ENCODE data around the gene CPLX1.

CPLX1 gene

DNA sequence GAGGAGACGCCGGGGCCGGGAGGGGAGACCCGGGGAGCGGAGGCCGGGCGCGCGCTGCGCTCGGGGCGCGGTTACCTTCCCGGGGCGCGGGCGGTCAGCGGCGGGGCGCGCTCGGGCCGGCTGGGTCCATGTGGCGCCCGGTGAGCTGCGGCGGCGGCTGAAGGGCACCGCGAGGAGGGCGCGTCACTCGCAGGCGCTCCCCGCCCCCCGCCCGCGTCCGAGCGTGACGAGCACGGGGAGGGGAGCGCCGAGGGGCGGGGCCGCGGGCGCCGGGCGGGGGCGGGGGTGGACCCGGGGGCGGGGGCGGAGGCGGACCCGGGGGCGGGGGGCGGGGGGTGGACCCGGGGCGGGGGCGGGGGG lies at the start of gene CPLX1:
CPLX1 (minus strand) TSS at position 159 of the 360 bp plus-strand sequence. CDS start 1,607 bp downstream, outside the sequence.
- FAIRE-seq (no peak), DNase-seq (ENCODE audit: extremely low spot score, insufficient read length, low read depth) (no peak)

DNA sequence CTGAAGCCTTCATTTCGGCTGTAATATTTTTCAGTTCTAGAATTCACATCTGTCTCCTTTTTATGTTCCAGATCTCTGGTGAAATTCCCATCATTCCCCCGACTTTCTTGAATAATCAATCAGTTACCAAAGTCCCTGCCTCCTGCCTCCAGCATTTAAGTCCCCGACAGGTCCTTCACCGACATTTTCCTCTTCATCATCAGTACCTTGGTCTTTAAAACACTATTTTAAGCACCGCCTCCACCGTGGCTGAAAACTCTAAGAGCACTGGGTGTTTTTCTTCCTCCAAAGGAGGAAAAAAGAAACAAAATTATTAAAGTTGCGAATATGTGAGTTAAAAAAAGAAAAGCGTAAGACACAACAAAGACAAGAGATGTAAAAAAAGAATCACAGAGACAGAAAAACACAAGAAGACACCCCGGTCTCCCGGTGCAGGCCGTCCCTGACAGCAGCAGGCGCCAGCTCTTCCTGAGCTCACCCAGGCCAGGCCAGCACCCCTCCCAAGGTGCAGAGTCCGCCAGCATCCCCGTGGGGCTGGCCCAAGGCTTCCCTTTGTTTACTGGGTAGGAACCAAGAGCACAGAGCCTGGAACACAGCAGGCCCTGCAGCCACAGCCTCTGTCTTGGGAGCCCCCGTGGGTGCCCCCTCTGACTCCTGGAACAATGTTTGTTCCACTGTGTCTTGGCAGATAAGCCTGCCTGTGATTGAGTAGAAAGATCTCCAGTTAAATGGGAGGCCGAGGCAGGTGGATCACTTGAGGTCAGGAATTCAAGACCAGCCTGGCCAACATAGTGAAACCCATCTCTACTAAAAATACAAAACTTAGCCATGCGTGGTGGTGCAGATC lies 49.3 kb upstream of the CPLX1 start:
- no peak for DNase-seq (ENCODE audit: extremely low spot score, insufficient read length, low read depth)
- FAIRE-seq, result no peak

DNA sequence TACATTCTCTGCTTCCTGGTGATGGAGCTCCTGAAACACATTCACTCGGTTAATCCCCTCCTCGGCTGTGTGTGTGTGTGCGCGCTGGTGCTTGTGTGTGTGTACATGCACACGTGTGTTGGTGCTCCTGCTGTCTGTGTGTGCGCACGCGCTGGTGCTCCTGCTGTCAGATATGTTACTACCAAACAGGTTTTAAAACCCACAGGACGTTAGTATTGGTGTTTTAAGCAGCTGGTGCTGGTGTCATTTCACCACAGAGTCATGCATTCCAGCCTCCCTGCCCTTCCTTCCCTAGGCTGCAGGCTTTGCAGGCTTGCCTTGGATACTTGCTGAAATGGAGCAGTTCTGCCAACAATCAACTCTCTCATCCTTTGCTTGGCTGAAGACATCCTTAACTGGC lies 48.1 kb upstream of the CPLX1 start:
- FAIRE-seq (no peak), DNase-seq (ENCODE audit: extremely low spot score, insufficient read length, low read depth) (no peak)

DNA sequence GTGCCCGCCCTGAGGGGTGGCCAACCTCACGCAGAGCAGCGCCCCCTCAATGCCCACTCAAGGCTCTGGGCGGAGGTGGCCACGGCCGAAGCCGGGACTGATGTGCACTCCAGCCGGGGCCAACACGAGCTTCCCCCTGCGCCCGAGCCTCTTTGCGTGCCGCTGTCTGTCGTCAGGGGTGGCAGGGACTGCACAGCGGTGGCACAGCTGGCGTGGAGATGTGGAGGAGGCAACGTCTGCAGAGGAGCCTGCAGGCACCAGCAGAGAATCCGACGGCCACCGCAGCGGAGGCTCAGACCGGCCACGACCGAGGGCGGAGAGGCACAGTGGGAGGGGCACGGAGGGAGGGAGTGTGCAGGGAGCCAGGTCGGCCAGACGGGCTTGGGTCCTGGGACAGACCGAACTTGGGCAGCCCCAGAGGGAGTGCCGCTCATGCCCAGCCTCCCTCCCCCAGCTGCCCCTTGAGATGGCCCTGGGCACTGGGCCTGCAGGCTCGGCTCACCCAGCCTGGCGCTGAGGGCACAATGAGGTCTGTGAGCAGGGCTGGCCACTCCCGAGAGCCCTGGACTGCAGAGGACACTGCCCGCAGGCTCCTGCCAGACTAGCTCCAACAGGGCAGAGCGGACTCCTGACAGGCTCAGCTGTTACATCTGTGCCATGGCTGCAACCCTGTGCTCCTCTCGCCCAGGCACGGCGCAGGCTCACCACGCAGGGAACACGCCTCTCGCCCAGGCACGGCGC lies 46.5 kb upstream of the CPLX1 start:
- DNase-seq (ENCODE audit: extremely low spot score, insufficient read length, low read depth), result no peak
- FAIRE-seq, result no peak

DNA sequence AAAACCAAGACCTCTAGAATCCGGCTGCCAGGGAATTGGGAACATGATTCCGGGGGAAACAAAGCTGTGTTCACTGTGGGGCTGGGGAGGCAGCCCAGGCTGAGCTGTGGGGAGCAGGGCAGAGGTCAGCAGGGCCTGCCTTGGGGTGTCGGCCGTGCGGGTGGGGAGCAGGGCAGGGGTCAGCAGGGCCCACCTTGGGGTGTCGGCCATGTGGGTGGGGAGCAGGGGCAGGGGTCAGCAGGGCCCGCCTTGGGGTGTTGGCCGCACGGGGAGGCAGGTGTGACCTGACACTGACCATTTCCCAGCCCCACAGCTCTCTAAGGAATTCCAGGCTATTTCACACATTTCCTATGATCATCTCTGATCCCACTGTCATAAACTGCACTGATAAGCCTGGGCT lies 45.6 kb upstream of the CPLX1 start:
- FAIRE-seq (no peak), DNase-seq (ENCODE audit: extremely low spot score, insufficient read length, low read depth) (no peak)

DNA sequence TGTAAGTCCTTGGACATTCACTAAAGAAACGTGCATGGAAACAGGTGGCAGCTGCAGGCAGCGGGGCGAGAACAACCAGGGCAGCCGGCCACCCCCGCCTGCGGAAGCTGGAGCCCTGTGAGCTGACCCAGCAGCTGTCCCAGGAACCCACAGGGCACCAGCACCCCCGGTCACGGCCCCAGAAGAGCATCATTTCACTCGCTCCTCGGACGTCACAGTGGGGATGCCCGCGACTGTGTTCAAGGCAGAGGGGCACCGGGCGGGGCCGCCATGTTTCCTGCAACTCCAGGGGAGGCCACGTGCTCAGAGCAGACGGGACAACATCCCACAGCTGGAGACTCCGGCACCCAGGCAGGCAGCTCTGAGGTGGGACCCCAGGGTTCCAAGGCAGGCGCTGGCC lies 45.0 kb upstream of the CPLX1 start:
- DNase-seq (ENCODE audit: extremely low spot score, insufficient read length, low read depth) (no peak), FAIRE-seq (no peak)

DNA sequence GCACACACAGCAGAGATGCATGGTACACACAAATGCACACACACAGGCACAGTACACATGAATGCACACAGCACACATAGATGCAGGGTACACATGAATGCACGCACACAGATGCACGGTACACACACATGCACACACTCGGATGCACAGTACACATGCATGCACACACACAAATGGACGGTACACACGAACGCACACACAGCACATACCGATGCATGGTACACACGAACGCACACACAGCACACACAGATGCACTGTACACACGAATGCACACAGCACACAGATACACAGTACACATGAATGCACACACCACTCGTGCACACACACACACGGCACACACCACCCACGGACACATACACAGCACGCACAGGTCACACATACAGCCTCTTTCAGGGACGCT lies 43.8 kb upstream of the CPLX1 start:
- FAIRE-seq (no peak), DNase-seq (ENCODE audit: extremely low spot score, insufficient read length, low read depth) (no peak)

DNA sequence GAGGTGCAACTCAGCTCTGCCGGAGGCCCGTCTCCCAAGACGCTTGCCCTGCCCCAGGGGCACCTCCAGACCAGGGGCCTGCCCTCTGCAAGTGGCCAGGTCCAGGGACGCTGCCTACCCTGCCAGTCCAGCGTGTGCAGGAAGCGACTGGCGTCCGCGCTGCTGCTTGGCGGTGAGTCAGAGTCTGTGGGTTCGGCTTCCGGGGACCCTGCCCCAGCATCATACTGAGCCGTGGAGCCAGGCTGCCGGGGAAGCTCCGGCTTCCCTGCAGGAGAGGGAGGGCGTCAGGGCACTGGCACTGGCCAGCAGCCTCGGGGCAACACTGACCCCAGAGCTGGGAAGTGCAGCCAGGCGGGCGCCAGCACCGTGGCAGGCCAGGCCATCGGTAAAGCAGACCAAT lies 42.5 kb upstream of the CPLX1 start:
- no peak for FAIRE-seq
- DNase-seq (ENCODE audit: extremely low spot score, insufficient read length, low read depth), result no peak

DNA sequence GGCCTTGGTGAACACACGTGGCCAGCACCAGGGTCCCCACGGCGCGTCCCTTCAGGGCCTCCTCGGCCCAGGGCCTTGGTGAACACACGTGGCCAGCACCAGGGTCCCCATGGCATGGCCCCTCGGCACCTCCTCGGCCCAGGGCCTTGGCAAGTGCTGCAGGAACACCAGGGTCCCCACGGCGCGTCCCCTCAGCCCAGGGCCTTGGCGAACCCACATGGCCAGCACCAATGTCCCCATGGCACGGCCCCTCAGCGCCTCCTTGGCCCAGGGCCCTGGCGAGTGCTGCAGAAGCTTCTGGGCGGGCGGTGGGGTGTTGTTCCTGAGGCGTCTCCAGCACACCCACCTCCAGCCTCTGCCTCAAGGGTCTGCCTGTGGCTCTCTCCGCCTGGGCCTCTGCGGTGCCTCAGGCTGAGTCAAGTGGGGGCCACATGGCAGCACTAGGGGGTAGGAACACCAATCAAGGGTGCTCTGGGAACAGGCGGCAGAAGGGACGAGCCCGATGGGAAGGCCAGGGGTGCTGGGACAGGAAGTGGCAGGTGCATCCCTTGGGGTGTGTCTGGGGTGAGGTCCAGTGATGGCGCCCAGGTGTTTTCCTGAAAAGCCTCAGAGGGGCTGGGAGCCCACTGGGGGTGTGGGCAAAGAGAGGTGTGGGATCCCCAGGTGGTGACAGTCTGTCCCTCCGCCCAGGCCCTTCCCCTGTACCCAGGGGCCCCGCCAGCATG lies 41.8 kb upstream of the CPLX1 start:
- DNase-seq (ENCODE audit: extremely low spot score, insufficient read length, low read depth) (no peak), FAIRE-seq (no peak)

DNA sequence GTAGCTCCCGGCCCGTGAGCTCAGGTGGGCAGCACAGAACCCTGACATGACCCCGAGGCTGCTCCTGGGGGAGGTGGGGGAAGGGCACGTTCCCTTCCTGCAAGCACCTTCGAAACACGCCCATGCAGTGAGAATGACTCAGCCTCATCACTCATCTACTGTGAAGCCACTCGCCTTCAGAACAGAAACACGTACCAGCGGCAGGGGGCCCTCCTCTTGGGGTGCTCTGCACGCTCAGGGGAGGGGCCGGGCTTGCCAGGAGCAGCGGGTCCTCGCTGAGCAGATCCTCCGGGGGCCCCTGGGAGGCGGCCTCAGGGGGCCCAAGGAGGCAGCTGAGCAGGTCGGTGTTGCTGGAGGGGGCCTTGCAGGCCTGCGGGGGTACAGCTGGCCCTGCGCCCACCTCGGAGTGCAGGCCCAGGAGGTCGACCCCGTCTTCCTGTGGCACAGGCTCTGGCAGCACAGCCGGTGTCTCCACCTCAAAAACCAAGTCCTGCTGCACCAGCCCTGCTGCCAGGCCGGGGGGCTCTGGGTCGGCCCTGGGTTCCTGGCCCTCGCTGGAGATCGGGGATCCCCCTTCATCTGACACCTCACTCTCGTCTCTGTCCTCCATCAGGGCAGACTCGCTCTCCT lies 40.9 kb upstream of the CPLX1 start:
- DNase-seq (ENCODE audit: extremely low spot score, insufficient read length, low read depth), result no peak
- no peak for FAIRE-seq

DNA sequence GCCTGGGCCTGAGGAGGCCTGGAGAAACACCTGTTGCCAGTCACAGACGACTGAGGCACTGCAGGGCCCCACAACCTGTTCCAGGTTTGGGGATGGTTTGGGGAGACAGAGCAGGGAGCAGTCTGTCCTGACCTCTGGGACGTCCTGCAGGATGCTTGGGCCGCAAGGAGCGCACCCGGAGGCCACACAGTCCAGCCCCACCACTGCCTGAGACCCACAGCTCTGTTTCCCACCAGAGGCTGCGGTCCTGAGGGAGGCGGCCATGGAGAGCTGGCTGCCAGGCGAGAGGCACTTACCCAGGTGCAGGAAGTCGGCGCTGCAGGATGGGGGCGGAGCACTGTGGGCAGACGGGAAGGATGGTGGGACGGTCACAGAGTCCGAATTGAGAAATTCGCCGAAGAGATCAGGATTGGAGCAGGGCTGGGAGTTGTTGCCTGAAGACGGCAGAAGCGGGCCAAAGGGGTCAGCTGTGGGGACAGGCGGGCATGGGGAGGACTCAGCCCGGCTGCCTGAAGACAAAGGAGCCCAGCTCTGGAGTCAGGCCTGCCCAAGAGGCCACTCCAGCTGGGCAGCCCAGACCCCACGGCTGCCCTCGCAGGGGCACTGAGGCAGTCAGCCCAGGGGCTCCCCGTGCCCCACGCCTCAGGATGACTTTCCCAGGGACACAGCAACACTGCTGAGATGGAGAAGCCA lies 40.3 kb upstream of the CPLX1 start:
- DNase-seq (ENCODE audit: extremely low spot score, insufficient read length, low read depth), result no peak
- no peak for FAIRE-seq

DNA sequence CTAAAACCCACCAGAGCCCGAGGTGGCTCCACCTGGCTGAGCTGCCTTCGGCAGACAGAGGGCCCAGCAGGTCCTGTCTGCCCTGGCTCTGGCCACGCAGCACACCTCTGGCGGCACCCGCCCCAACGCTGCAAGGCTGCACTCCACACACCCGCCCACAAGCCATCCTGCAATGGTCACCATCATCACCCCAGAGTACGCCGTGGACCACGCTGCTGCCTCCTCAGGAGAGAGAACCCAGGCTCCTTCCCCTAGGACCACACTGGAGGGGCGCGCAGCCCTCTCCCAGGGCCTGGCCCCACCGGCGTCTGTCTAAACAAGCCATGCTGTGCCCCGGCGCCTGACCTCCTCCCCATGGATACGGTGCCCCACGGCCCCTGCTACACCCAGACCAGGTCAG lies 39.6 kb upstream of the CPLX1 start:
- no peak for FAIRE-seq
- no peak for DNase-seq (ENCODE audit: extremely low spot score, insufficient read length, low read depth)

DNA sequence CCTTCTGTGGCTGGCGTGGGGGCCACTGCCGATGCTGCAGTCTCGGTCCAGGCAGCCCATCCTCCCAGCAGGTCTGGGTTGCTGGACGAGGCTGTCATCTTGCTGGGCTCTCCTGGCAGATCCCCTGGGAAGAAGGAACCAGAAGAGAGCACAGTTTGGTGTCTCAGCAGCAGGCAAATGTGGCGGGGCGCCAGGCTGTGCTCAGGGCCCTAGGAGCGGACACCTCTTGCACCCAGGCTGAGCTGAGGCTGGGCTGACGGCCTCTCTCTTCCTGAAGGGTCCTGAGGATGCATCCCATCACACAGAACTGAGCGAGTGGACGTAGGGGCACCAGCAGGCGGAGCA lies 39.2 kb upstream of the CPLX1 start:
- no peak for DNase-seq (ENCODE audit: extremely low spot score, insufficient read length, low read depth)
- no peak for FAIRE-seq

DNA sequence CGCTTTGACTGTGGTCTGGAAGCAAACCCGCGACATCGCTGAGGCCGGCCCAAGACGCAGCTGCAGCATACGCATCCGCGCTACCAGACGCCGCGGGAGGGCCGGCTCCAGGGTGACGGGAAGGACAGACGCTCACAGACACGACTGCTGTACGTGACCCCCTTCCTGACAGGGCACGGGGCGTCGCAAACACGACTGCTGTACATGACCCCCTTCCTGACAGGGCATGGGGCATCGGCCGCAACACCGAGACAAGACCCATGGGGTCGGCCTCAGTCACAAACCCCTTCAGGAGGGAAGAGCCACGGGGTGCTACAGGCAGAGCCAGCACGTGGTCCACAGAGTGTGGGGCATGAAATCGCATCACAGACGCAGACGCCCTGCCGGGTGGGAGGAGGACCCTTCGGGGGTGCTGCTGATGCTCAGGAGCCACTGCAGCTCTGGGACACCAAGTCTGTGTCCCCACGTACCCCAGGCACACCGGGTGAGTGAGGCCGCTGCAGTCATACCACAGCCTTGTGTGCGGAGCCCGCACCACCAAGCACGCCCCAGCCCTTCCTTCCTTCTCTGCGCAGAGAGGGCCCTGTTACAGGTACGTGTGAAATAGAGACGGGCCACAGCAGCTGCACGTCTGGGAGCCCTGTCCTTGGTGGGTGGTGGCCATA lies 38.7 kb upstream of the CPLX1 start:
- no peak for FAIRE-seq
- no peak for DNase-seq (ENCODE audit: extremely low spot score, insufficient read length, low read depth)

DNA sequence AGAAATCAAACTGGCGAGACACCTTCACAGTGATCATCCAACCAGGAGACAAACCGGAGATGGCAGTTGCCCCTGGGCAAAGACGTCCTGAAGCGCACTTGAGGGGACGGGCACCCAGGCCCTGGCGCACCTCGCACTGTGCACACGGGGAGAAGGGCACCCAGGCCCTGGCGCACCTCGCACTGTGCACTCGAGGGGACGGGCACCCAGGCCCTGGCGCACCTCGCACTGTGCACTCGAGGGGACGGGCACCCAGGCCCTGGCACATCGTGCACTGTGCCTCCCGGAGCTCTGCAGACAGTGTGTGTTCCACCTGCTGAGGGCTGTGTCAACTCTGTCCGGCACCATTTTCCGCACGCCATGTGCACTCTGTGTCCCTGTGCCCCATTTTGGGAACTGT lies 34.6 kb upstream of the CPLX1 start:
- no peak for FAIRE-seq
- no peak for DNase-seq (ENCODE audit: extremely low spot score, insufficient read length, low read depth)

DNA sequence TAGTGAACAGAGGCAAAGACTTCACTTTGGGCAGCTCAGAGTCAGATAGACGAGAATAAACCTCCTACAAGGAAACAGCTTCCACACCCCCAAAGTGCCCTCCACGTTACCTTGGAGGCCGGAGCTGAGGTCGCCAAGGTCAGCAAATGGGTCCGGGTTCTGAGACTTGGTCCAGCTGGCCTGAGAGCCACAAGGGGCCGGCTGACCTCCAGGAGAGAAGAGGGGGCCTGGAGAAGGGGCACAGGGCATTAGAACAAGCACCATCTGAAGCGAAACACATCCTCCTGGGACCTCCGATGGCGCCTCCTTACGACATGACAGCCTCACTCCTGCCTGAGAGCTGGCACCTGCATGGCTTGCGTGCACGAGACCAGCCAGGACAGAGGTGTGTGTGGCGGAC lies 33.6 kb upstream of the CPLX1 start:
- no peak for FAIRE-seq
- no peak for DNase-seq (ENCODE audit: extremely low spot score, insufficient read length, low read depth)

DNA sequence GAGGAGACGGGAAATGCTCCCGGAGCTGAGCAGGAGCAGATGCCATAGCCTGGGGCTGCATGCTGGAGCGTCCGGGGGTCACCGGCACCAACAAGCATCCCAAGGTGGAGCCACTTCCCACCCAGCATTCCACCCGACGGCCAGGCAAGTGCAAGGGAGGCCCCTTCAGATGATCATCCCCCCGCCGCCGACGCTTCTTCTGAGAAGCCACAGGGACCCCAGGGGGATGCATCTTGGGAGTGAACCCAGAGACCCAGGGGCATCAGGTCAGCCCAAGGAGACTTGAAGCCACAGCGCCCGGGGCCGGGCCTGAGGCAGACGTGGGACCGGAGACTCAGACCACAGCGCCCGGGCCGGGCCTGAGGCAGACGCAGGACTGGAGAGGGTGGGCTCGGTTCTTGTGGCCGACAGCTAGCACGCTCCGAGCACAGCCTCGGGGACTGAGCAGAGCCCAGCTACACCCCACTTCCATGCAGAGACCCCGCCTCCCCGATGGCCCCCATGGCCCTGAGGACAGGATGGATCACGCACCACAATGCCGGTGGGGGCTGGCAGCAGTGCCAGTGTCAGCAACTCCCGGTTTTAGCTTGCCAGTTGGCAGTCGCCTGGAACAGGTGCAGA lies 33.0 kb upstream of the CPLX1 start:
- DNase-seq (ENCODE audit: extremely low spot score, insufficient read length, low read depth) (no peak), FAIRE-seq (no peak)

DNA sequence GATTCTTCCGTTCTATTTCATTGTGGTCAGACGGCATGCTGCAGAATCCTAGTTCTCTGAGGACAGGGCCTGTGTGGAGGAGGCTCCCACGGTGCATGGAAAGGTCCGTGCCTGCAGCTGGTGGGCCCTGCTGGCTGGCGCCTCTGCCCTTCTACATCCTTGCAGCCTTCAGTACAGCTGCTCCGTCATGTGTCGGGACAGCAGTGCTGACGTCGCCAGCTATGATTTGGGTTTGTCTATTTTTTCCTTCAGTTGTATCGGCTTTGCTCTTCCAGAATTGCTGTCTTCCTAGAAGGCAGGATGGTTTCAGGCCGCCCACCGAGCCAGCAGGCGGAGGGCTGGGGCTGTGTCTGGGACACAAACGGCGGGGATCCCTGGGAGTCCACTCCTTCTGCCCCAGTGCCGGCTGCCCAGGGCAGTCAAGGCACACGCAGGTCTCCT lies 32.1 kb upstream of the CPLX1 start:
- no peak for FAIRE-seq
- DNase-seq (ENCODE audit: extremely low spot score, insufficient read length, low read depth), result no peak

DNA sequence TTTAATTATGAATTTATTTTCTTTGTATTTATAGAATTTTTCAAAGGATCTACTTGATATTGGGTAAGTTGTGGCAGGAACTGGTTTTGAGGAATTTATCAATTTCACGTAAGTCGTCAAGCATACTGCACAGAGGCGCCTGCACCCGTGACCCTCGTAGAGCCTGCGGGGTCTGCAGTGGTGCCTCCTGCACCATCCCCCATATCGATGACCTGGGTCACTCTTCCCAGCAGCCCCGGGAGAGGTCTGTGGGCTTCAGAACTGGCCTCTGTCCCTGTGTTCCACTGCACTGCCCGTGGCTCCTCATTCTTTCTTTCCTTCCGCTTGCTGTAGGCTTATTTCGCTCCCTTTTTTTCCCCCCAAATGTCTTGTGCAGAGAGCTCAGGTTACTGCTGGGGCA lies 31.5 kb upstream of the CPLX1 start:
- FAIRE-seq (no peak), DNase-seq (ENCODE audit: extremely low spot score, insufficient read length, low read depth) (no peak)

Measured in GM18507 (cell line).